GM18505 (cell line): Measurements from ENCODE around the gene PIK3CG.
"Not testable (repeated sequence)": the region's sequence is repeated elsewhere in the genome, so short reads cannot be mapped to it uniquely, and the experiment has no call there.

Source experiments
- ATAC-seq: cut with Tn5 transposase; IDR thresholded peaks from one replicate; pipeline ENCODE4 v1.9.1; 2021; ENCODE audit not compliant: unreplicated experiment
- POLR2A ChIP-seq: IDR thresholded peaks from 4 replicates; pipeline ENCODE4 v1.6.1; 2011; ENCODE audit warnings: borderline replicate concordance; ENCODE audit not compliant: insufficient read depth, insufficient read length; ENCODE audit errors: extremely low read depth

The PIK3CG gene

DNA sequence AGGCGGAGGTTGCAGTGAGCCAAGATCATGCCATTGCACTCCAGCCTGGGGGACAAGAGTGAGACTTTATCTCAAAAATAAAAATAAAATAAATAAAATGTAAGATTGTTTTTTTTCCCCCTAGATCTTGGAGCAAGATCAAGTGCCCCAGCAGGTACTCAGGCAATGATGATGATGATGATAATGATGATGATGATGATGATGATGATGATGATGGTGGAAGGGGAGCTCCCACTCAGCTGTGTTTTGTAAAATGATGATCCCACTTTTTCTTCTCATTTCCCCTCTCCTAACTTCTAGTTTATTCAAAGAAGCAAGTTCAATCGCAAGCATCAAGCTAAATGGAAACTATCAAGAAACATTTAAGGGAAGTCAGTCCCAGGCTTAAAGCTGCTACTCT is 50.3 kb downstream of the PIK3CG start:
- ATAC-seq = no peak
- TF ChIP-seq POLR2A = no peak

GRCh38 chr7:106915873-106916272 is 50.8 kb downstream of the PIK3CG start:
- no peak for TF ChIP-seq POLR2A
- ATAC-seq = peak; percentile 93

GRCh38 chr7:106916679-106917078 is 51.6 kb downstream of the PIK3CG start:
- TF ChIP-seq POLR2A = no peak
- ATAC-seq = no peak

- ATAC-seq = no peak
- TF ChIP-seq POLR2A = no peak
Observed at GRCh38 chr7:106918991-106919390, 53.9 kb downstream of the PIK3CG start.

- ATAC-seq = not testable (repeated sequence)
Observed at GRCh38 chr7:106924468-106924867, 59.4 kb downstream of the PIK3CG start.

DNA sequence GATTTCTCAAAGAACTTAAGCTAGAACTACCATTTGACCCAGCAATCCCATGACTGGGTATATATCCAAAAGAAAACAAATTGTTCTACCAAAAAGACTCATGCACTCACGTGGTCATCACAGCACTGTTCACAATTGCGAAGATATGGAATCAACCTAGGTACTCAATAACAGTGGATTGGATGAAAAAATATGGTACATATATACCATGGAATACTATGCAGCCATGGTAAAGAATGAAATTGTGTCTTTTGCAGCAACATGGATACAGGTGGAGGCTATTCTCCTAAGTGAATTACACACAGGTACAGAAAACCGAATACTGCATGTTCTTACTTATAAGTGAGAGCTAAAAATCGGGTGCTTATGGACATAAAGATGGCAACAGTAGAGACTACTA is 61.8 kb downstream of the PIK3CG start:
- no peak for TF ChIP-seq POLR2A
- no peak for ATAC-seq

GRCh38 chr7:106927536-106927935 is 62.5 kb downstream of the PIK3CG start:
- no peak for ATAC-seq

DNA sequence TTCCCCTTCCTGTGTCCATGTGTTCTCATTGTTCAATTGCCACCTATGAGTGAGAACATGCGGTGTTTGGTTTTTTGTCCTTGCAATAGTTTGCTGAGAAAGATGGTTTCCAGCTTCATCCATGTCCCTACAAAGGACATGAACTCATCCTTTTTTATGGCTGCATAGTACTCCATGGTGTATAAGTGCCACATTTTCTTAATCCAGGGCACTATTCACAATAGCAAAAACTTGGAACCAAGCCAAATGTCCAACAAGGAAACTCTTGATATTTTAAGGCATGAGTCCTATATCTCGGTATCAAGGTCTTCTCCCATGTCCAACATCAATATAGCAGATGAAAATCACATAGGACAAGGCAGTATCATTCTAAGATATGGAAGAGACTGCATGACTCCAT is 64.5 kb downstream of the PIK3CG start:
- not testable (repeated sequence) for ATAC-seq

More at GRCh38 chr7:106927536-106927935, 62.5 kb downstream of the PIK3CG start:
- TF ChIP-seq POLR2A = no peak

DNA sequence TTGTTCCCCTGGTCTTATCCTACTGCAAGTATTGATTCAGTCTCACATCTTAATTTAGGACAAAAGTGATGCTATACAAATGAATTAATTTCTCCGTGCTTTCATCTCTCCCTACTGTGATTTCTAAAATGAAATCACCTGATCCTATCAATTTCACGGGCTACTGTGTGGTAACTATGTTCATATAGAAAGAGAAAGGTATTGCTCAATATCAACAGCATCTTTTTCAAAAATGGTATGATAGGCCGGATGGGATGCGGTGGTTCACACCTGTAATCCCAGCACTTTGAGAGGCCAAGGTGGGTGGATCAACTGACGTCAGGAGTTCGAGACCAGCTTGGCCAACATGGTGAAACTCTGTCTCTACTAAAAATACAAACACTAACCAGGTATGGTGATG is 71.2 kb downstream of the PIK3CG start:
- ATAC-seq = no peak
- TF ChIP-seq POLR2A = no peak

- not testable (repeated sequence) for ATAC-seq
Observed at GRCh38 chr7:106938122-106938521, 73.0 kb downstream of the PIK3CG start.

GRCh38 chr7:106938803-106939202 is 73.7 kb downstream of the PIK3CG start:
- no peak for ATAC-seq
- TF ChIP-seq POLR2A = no peak

DNA sequence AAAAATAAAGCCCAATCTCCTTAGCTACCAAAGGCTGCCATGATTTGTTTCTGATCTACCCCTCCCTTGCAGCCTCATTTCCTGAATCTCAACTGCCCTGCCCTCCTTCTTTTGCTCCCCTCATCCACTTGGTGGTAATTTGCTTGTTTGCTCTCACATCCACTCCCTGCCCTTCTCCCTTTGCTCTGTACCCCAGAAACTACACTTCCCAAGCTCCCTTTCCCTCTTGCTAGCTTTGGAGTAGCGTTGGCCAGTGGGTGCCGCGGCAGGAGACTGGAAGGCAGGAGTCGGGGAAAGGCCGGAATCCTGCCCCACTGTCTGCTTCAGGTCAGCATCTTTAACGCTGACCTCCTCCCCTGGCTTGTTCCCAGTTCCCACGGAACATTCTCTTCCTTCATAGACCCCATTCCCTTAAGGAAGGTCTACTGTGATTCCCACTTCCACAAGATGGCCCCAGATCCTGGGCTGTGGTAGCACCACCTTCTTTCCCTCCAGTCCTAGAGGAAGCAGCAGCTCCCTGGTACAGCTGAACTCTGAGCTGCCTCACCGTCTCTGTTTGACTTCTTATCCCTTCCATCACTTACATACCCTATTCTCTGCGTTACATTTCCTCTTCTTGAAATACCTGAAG is 79.1 kb downstream of the PIK3CG start:
- no peak for ATAC-seq
- no peak for TF ChIP-seq POLR2A

DNA sequence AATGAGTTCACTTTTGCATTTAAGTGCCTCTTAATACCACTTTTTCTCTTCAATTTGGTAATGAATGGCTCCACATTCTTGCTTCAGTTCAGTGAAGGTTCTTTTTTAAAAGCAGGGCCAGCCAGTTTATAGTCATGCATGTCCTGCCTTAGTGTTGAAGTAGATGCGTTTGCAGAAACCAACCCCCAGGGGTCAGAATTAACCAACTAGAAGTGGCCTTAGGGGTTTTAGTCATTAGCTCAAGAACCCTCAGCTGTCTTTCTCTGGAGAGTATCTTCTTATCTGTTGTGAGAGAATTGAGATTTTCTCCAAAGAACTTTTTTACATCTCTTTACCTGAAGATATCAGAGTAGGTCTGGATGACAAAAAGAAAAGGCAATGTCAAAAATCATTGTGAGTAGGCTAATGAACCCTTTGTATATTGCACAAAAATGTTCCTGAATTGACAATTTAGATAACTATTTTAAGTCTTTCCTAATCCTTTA is 82.2 kb downstream of the PIK3CG start:
- TF ChIP-seq POLR2A = no peak
- no peak for ATAC-seq

DNA sequence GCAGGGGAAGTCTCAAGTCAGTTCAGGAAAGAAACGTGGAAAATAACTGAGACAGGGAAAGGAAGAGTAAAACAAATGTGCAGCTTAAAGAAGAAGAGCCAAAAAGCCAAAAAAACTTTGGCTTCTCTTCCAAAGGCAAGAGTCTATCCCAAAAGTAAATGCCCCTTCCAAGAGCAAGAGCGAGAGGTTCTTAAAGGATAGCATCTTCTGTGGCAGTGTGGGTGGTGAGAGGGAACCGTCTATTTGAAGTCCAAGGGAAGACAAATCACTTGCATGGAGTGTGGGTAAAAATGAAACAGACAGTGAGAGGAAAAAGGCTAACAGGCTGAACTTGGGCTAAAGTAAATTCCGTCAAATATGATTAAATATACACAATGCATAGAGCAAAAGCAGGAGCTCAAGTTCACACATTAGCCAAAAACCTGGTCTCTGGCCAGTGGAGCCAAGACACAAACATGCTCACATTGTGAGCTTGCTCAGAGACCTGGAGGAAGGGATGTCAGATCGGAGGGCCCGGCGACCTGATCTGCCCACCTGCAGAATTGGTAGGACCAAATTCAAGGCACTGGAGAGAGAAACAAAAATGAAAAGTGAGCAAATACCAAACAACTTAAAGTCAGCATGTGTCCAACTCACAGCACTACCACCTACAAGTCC is 87.0 kb downstream of the PIK3CG start:
- no peak for TF ChIP-seq POLR2A
- ATAC-seq = no peak
